VCaP (cell line): ENCODE data around the gene TMEM232.
A peak's percentile ranks its signal among the peaks of the same experiment; 100 is the strongest.

Experiments
- H3K27ac ChIP-seq: fragments of 450-650 bp; 2 replicates; pipeline ENCODE4 v1.5.1; 2017
- TF ChIP-seq, protein P1 (sequence below): fragments of 450-650 bp; conservative IDR thresholded peaks from 2 replicates; pipeline ENCODE4 v1.5.1; 2017; ENCODE audit warnings: mild to moderate bottlenecking, moderate library complexity

The TMEM232 gene

DNA sequence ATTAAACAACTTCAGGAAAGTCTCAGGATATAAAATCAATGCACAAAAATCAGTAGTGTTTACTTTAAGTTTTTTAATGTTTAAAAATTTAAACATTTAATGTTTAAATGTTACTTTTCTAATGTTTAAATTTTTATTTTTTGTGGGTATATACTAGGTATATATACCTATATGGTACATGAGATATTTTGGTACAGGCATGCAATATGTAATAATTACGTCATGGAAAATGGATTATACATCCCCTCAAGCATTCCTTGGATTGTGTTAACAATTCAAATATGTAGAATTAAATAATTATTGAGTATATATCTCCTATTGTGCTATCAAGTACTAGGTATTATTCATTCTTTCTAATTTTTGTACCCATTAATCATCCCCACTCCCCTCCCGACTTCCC lies 291.3 kb downstream of the TMEM232 start:
- H3K27ac ChIP-seq: no peak overlapping the region
- TF ChIP-seq, protein P1, sequence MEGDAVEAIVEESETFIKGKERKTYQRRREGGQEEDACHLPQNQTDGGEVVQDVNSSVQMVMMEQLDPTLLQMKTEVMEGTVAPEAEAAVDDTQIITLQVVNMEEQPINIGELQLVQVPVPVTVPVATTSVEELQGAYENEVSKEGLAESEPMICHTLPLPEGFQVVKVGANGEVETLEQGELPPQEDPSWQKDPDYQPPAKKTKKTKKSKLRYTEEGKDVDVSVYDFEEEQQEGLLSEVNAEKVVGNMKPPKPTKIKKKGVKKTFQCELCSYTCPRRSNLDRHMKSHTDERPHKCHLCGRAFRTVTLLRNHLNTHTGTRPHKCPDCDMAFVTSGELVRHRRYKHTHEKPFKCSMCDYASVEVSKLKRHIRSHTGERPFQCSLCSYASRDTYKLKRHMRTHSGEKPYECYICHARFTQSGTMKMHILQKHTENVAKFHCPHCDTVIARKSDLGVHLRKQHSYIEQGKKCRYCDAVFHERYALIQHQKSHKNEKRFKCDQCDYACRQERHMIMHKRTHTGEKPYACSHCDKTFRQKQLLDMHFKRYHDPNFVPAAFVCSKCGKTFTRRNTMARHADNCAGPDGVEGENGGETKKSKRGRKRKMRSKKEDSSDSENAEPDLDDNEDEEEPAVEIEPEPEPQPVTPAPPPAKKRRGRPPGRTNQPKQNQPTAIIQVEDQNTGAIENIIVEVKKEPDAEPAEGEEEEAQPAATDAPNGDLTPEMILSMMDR: no peak

DNA sequence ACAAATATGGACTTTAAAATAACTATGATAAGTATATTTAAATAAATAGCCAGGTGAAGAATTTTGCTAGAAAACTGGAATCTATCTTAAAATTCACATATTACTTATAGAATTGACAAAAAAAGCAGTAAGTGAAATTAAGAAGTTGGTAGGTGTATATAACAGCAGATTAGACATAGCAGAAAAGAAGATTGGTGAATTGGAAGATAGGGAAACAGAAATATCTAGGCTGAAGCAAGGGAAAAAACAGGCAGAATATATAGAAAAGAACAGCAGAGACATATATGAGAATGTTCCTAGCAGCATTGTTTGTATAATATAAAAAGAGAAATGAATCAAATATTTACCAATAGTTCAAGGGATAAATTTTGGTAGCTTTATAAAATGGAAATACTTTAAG lies 294.9 kb downstream of the TMEM232 start:
- TF ChIP-seq, protein P1: no peak
- no peak overlapping the region for H3K27ac ChIP-seq

DNA sequence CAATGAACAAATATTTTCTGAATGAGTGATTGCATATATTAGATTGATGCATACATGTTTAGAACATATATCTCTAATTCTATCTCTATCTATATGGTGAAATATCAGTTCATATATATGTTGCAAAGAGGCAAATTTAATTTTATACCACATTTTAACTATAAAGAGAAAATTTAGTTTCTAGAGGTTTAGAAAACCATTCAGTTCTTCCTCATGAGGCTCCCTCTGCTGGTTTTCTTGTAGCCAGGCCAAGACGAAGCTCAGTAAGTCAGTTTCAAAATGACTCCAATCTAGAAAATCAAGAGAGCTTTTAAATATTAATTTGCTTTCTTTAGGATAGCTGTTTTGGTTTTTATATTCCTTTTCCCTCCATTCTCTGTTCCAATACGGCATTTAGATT lies 312.1 kb downstream of the TMEM232 start:
- TF ChIP-seq, protein P1: peak; percentile 68
- no peak overlapping the region for H3K27ac ChIP-seq

DNA sequence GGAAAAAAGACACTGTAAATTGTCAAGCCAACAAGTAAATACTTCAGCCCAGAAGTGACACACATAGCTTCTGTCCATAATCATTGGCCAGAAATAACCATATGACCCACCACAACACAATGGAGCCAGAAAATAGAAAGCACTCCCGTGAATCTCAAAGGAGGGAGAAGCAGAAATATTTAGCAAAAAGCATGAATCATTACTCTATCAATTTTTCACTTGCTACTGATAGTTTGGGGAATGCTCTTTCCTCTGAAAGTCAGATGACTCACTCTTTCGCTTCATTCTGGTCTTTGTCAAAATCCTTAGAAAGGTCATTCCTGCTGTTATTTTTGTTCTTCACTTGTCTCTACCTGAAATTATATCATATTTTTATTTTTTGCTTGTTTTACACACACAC lies 312.6 kb downstream of the TMEM232 start:
- no peak overlapping the region for H3K27ac ChIP-seq
- TF ChIP-seq, protein P1: no peak

DNA sequence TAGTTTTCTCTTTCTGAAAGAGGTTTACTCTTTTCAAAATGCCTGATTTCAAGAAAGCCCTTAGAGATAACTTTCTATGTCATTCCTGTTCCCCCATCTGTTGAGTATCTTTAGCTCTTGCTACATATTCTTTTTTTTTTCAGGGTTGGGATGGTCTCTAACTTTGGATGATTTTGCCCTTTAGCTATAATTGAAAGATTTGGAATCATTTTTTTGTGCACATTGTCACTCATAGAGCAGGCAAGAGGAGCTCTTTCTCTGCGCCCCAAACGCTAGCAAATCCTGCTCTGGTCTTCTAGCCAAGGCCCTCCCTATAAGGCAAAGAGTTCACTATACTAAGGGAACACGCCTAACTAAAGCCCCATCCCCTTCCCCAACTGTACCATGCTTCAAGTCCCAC lies 316.9 kb downstream of the TMEM232 start:
- H3K27ac ChIP-seq: no peak overlapping the region
- TF ChIP-seq, protein P1: no peak

DNA sequence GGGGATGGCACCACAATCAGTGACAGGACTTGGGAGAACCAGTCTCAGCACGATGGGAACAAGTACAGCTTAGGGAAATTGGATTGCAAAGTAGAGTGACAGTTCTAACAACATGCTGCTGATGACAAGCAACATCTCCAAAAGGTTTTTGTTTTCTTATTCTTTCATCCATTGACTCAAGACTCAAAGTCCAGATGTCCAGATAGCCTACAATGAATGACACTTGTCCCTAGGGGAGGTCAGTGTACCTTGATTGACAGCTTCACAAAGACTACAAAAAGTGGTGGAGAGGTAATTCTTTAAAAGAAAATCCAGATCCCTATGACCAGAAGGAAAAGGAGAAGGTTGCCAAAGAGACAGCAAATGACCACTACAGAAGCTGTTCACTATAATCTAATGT lies 323.9 kb downstream of the TMEM232 start:
- TF ChIP-seq, protein P1: no peak

DNA sequence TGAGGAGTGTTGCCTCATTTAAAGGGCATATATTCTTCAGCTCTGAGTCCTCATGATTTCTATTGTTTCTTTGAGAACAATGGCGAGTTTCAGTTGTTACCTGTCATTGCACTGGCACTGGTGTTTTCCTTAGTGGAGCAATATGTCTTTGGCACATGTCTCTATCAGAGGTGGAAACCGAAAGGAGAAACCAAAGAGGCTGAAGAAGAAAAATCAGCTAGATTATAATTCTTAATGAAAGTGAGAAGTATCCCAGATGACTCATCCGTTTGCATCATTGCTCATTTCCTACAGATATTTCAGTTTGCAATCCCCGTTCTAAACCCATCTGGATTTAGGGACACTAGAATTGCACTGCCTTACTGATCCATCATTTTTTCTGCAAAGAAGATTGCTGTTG lies 324.6 kb downstream of the TMEM232 start:
- TF ChIP-seq, protein P1: no peak
- H3K27ac ChIP-seq: no peak overlapping the region

More for the DNA sequence above, 323.9 kb downstream of the TMEM232 start:
- H3K27ac ChIP-seq: no peak overlapping the region

DNA sequence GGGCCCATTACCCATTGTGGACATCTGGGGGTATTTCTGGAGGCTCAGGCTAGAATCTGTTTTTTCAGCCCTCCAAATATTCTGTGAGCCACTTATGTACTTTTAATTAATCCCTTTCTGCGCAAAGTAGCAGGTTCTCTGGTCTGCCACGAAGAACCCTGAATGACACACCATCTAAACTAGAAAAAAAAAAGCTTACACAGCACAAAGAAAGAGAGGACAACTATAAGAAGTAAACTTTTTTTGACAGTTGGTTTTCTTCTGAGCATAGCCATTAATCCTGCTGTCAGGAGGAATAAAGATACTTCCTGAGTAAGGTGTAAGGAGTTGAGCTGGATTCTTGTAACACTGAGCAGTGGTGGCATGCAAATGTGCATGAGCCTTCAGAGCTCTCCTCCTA lies 327.5 kb downstream of the TMEM232 start:
- TF ChIP-seq, protein P1: no peak
- no peak overlapping the region for H3K27ac ChIP-seq
